ENCODE measurements around the gene DOCK2.

GRCh38 chr5:169848792-169849191, 211.7 kb downstream of the DOCK2 start:
- TF ChIP-seq CTCF (IDR thresholded peaks at IDR 0.05; ENCODE audit: extremely low read depth in 1 of 2, insufficient read depth in 1 of 2, low read depth in 1 of 2, low read length in 2 of 2) (no peak), POLR2A (IDR thresholded peaks at IDR 0.05; ENCODE audit: low read depth, low read length) (no peak), MYC (IDR thresholded peaks at IDR 0.05; ENCODE audit: low read depth, low read length) (no peak), EZH2 (IDR thresholded peaks at IDR 0.05; ENCODE audit: borderline replicate concordance, low read depth, low read length, severe bottlenecking) (no peak), FOS (IDR thresholded peaks at IDR 0.05; ENCODE audit: borderline replicate concordance, insufficient read depth, low read length) (no peak), POLR2AphosphoS5 (IDR thresholded peaks at IDR 0.05; ENCODE audit: insufficient read depth, low read depth, low read length) (no peak), GATA2 (IDR thresholded peaks at IDR 0.05; ENCODE audit: insufficient read depth, insufficient read length, low read depth, low read length) (no peak), JUN (IDR thresholded peaks at IDR 0.05; ENCODE audit: borderline replicate concordance, insufficient read depth, insufficient read length, low read depth) (no peak)
- TF ChIP-seq, protein P1, sequence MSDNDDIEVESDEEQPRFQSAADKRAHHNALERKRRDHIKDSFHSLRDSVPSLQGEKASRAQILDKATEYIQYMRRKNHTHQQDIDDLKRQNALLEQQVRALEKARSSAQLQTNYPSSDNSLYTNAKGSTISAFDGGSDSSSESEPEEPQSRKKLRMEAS (IDR thresholded peaks at IDR 0.05; ENCODE audit: insufficient read depth, insufficient read length) = no peak
